ENCODE results near the gene ZC3H4.

The ZC3H4 gene

DNA sequence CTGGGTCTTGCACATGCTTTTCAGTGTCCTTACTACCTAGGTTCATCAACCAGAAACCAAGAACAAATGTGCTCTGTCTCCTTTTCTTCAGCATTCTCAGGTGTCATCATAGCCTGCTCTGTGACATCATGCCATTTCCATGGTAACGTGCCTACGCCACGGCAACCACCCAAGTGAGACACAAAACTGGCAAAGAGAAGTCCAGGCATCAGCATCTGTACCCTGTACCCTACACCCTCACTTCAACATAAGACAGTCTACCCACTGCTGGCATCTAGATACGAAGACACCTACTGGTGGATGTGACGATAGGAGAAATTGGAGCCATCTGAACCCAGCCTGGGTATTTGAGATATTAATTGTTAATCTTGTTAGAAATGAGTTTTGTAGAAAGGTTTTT lies 13.3 kb downstream of the ZC3H4 start:
- peaks cover 5% of the 10 kb centered on the region for H4K20me1 ChIP-seq (ENCODE audit: insufficient read depth, low read length, poor library complexity, severe bottlenecking)
- no peak overlapping the region for H2AFZ ChIP-seq (ENCODE audit: low read length)
- peaks cover 9% of the 10 kb centered on the region for H3K4me1 ChIP-seq (ENCODE audit: insufficient read depth, low read length, poor library complexity, severe bottlenecking)
- no peaks in the 10 kb centered on the region for H3K9me2 ChIP-seq (replicated peaks; ENCODE audit: low read depth, low read length)
- H3K4me3 ChIP-seq (ENCODE audit: low read length, poor library complexity, severe bottlenecking), result no peak overlapping the region
- H3K4me2 ChIP-seq (ENCODE audit: low read depth, low read length, poor library complexity, severe bottlenecking), result no peak overlapping the region
- no peak overlapping the region for H3K9ac ChIP-seq (ENCODE audit: low read depth, low read length, poor library complexity, severe bottlenecking)
- H3F3A ChIP-seq (ENCODE audit: low read depth), result no peaks in the 10 kb centered on the region
- H3K27me3 ChIP-seq (ENCODE audit: insufficient read depth, low read length, poor library complexity, severe bottlenecking), result no peaks in the 10 kb centered on the region
- no peaks in the 10 kb centered on the region for H3K9me3 ChIP-seq (ENCODE audit: insufficient read depth, low read depth, low read length)
- no peaks in the 10 kb centered on the region for H3K36me3 ChIP-seq (ENCODE audit: insufficient read depth, low read length)
- no peak for TF ChIP-seq EZH2phosphoT487 (IDR thresholded peaks at IDR 0.05; ENCODE audit: borderline replicate concordance)
- TF ChIP-seq, protein P1, sequence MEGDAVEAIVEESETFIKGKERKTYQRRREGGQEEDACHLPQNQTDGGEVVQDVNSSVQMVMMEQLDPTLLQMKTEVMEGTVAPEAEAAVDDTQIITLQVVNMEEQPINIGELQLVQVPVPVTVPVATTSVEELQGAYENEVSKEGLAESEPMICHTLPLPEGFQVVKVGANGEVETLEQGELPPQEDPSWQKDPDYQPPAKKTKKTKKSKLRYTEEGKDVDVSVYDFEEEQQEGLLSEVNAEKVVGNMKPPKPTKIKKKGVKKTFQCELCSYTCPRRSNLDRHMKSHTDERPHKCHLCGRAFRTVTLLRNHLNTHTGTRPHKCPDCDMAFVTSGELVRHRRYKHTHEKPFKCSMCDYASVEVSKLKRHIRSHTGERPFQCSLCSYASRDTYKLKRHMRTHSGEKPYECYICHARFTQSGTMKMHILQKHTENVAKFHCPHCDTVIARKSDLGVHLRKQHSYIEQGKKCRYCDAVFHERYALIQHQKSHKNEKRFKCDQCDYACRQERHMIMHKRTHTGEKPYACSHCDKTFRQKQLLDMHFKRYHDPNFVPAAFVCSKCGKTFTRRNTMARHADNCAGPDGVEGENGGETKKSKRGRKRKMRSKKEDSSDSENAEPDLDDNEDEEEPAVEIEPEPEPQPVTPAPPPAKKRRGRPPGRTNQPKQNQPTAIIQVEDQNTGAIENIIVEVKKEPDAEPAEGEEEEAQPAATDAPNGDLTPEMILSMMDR (conservative IDR thresholded peaks at IDR 0.05; ENCODE audit: low read length), result peak; percentile 23; the same call in 1 of the 2 replicates
- peaks cover 83% of the 10 kb centered on the region for H3K79me2 ChIP-seq (ENCODE audit: insufficient read depth, low read length)

- Histone ChIP-seq H2AFZ (ENCODE audit: low read length) (no peak overlapping the region), H3K36me3 (ENCODE audit: insufficient read depth, low read length) (no peaks in the 10 kb centered on the region), H3K4me2 (ENCODE audit: low read depth, low read length, poor library complexity, severe bottlenecking) (no peak overlapping the region)
Measured at GRCh38 chr19:47099576-47100050, 14.0 kb downstream of the ZC3H4 start.

GRCh38 chr19:47098608-47099007 lies 15.0 kb downstream of the ZC3H4 start:
- peaks cover 25% of the 10 kb centered on the region for H3K4me1 ChIP-seq (ENCODE audit: insufficient read depth, low read length, poor library complexity, severe bottlenecking)
- H3K9me3 ChIP-seq (ENCODE audit: insufficient read depth, low read depth, low read length), result no peaks in the 10 kb centered on the region
- no peak overlapping the region for H3K4me3 ChIP-seq (ENCODE audit: low read length, poor library complexity, severe bottlenecking)
- no peaks in the 10 kb centered on the region for H3K9me2 ChIP-seq (replicated peaks; ENCODE audit: low read depth, low read length)
- H3F3A ChIP-seq (ENCODE audit: low read depth), result peaks cover 4% of the 10 kb centered on the region; the same call in 1 of the 2 replicates
- H3K4me2 ChIP-seq (ENCODE audit: low read depth, low read length, poor library complexity, severe bottlenecking), result no peak overlapping the region
- H3K36me3 ChIP-seq (ENCODE audit: insufficient read depth, low read length), result peaks cover 5% of the 10 kb centered on the region
- no peak overlapping the region for H2AFZ ChIP-seq (ENCODE audit: low read length)
- H4K20me1 ChIP-seq (ENCODE audit: insufficient read depth, low read length, poor library complexity, severe bottlenecking), result peaks cover 7% of the 10 kb centered on the region
- H3K27me3 ChIP-seq (ENCODE audit: insufficient read depth, low read length, poor library complexity, severe bottlenecking), result no peaks in the 10 kb centered on the region
- H3K79me2 ChIP-seq (ENCODE audit: insufficient read depth, low read length), result peaks cover 79% of the 10 kb centered on the region
- no peak for TF ChIP-seq EZH2phosphoT487 (IDR thresholded peaks at IDR 0.05; ENCODE audit: borderline replicate concordance)
- TF ChIP-seq, protein P1 (conservative IDR thresholded peaks at IDR 0.05; ENCODE audit: low read length), result no peak
- H3K9ac ChIP-seq (ENCODE audit: low read depth, low read length, poor library complexity, severe bottlenecking), result no peak overlapping the region

More at GRCh38 chr19:47099576-47100050, 14.0 kb downstream of the ZC3H4 start:
- Histone ChIP-seq H3K4me1 (ENCODE audit: insufficient read depth, low read length, poor library complexity, severe bottlenecking) (peaks cover 15% of the 10 kb centered on the region), H3K79me2 (ENCODE audit: insufficient read depth, low read length) (peaks cover 78% of the 10 kb centered on the region), H3K9me2 (replicated peaks; ENCODE audit: low read depth, low read length) (no peaks in the 10 kb centered on the region), H3K9me3 (ENCODE audit: insufficient read depth, low read depth, low read length) (no peaks in the 10 kb centered on the region), H4K20me1 (ENCODE audit: insufficient read depth, low read length, poor library complexity, severe bottlenecking) (peaks cover 7% of the 10 kb centered on the region), H3K27me3 (ENCODE audit: insufficient read depth, low read length, poor library complexity, severe bottlenecking) (no peaks in the 10 kb centered on the region), H3F3A (ENCODE audit: low read depth) (no peaks in the 10 kb centered on the region), H3K9ac (ENCODE audit: low read depth, low read length, poor library complexity, severe bottlenecking) (no peak overlapping the region), H3K4me3 (ENCODE audit: low read length, poor library complexity, severe bottlenecking) (no peak overlapping the region)
- TF ChIP-seq, protein P1 (conservative IDR thresholded peaks at IDR 0.05; ENCODE audit: low read length), result no peak; the same call in 1 of the 2 replicates
- no peak for TF ChIP-seq EZH2phosphoT487 (IDR thresholded peaks at IDR 0.05; ENCODE audit: borderline replicate concordance)

All from Loucy (cell line).